Measurements from ENCODE around the gene ATG5. TPM values are rescaled to one million over a fixed set of nuclear protein-coding genes. Genes with fewer than 3 reads are reported as not detected.
A peak's percentile ranks its signal among the peaks of the same experiment; 100 is the strongest.

Gene ATG5
- total and polyA plus RNA-seq, 9 of the 15 experiments (the other 6 are each of a cell fraction or from before 2014, with no cell fraction given) = 29.0 to 80.0 (median 53.2) TPM

- TF ChIP-seq FOXJ2 (tag; IDR thresholded peaks at IDR 0.05) (0 out of 2 replicates have a peak, but pooled peaks have one; percentile 13), ILK (tag; IDR thresholded peaks at IDR 0.05; ENCODE audit: borderline replicate concordance, low read depth) (no peak), TCFL5 (CRISPR knock-in tag; conservative IDR thresholded peaks at IDR 0.05) (no peak), ZNF24 (IDR thresholded peaks at IDR 0.05) (no peak), NCOA6 (IDR thresholded peaks at IDR 0.05) (no peak), POLR2G (IDR thresholded peaks at IDR 0.05; ENCODE audit: low read depth, low read length) (peak; percentile 99), TBP (optimal IDR thresholded peaks at IDR 0.05; ENCODE audit: low read depth, low read length) (peak; percentile 85), CXXC5 (CRISPR knock-in tag; IDR thresholded peaks at IDR 0.05) (peak; percentile 89), MAFG (tag; conservative IDR thresholded peaks at IDR 0.05) (0 out of 2 replicates have a peak, but pooled peaks have one; percentile 22), MNT (conservative IDR thresholded peaks at IDR 0.05) (peak; percentile 96 to 98), ZFP1 (CRISPR knock-in tag; IDR thresholded peaks at IDR 0.05) (no peak), BHLHE40 (IDR thresholded peaks at IDR 0.05; ENCODE audit: low read length) (0 out of 2 replicates have a peak, but pooled peaks have one; percentile 8), TAL1 (IDR thresholded peaks at IDR 0.05) (no peak), HDAC1 (IDR thresholded peaks at IDR 0.05) (peak in 1 of 2 experiments; percentile 93; a peak in 2 of 4 replicates), THAP7 (CRISPR knock-in tag; IDR thresholded peaks at IDR 0.05) (no peak), HNRNPUL1 (IDR thresholded peaks at IDR 0.05; ENCODE audit: low read length) (no peak), ATF4 (CRISPR knock-in tag; IDR thresholded peaks at IDR 0.05) (no peak), PURB (CRISPR knock-in tag; IDR thresholded peaks at IDR 0.05; ENCODE audit: low read depth) (no peak), ZNF253 (CRISPR knock-in tag; conservative IDR thresholded peaks at IDR 0.05) (no peak)
- TF ChIP-seq, protein P1, sequence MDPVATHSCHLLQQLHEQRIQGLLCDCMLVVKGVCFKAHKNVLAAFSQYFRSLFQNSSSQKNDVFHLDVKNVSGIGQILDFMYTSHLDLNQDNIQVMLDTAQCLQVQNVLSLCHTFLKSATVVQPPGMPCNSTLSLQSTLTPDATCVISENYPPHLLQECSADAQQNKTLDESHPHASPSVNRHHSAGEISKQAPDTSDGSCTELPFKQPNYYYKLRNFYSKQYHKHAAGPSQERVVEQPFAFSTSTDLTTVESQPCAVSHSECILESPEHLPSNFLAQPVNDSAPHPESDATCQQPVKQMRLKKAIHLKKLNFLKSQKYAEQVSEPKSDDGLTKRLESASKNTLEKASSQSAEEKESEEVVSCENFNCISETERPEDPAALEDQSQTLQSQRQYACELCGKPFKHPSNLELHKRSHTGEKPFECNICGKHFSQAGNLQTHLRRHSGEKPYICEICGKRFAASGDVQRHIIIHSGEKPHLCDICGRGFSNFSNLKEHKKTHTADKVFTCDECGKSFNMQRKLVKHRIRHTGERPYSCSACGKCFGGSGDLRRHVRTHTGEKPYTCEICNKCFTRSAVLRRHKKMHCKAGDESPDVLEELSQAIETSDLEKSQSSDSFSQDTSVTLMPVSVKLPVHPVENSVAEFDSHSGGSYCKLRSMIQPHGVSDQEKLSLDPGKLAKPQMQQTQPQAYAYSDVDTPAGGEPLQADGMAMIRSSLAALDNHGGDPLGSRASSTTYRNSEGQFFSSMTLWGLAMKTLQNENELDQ (CRISPR knock-in tag; IDR thresholded peaks at IDR 0.05; ENCODE audit: borderline replicate concordance) = no peak
- TF ChIP-seq, protein P2, sequence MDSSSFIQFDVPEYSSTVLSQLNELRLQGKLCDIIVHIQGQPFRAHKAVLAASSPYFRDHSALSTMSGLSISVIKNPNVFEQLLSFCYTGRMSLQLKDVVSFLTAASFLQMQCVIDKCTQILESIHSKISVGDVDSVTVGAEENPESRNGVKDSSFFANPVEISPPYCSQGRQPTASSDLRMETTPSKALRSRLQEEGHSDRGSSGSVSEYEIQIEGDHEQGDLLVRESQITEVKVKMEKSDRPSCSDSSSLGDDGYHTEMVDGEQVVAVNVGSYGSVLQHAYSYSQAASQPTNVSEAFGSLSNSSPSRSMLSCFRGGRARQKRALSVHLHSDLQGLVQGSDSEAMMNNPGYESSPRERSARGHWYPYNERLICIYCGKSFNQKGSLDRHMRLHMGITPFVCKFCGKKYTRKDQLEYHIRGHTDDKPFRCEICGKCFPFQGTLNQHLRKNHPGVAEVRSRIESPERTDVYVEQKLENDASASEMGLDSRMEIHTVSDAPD (CRISPR knock-in tag; IDR thresholded peaks at IDR 0.05) = no peak
Observed at GRCh38 chr6:106325336-106326178, at the start of gene ATG5 (continued).

Measured in K562 (cell line).